22Rv1 (cell line): ENCODE results near the gene TMEM94.

ENCODE experiments used
- CTCF ChIP-seq: fragments of 450-650 bp; IDR thresholded peaks from 2 replicates; pipeline ENCODE4 v1.5.1; 2017; ENCODE audit warnings: mild to moderate bottlenecking
- ZFX ChIP-seq: fragments of 450-650 bp; IDR thresholded peaks from 2 replicates; pipeline ENCODE4 v1.6.1; 2017; ENCODE audit warnings: antibody characterized with exemption, borderline replicate concordance

- no peak for TF ChIP-seq CTCF
- TF ChIP-seq ZFX = no peak
These were observed 74.6 kb downstream of the TMEM94 start for GRCh38 chr17:75530837-75531720.
